GM12878 (cell line): ENCODE measurements around the gene CCN5. TPM values are rescaled to one million over a fixed set of nuclear protein-coding genes. Genes with fewer than 3 reads are reported as not detected.

Source experiments
- ATAC-seq: fragments of 200-7000 bp; cut with Tn5 transposase; 3 replicates; pipeline ENCODE4 v1.9.1; 2020; ENCODE audit warnings: mild to moderate bottlenecking, moderate library complexity
- BruUV-seq: library from RNA; stranded (reverse); fragments of 400-500 nt; replicated peaks from 2 replicates; lab custom pipeline; 2021; lab: Mats Ljungman, UMichigan
- CTCF ChIA-PET: fragments of 300-600 bp; sonication (Branson Sonifier 250); formaldehyde crosslinking; extraction: SDS; loops from one replicate; lab custom pipeline; 2021; ENCODE audit warnings: inconsistent platforms; lab: Yijun Ruan, JAX
- POLR2A ChIA-PET: fragments of 350-600 bp; formaldehyde crosslinking; extraction: SDS; loops from one replicate; lab custom pipeline; 2021; ENCODE audit warnings: inconsistent platforms; lab: Charles Lee
- RAD21 ChIA-PET: fragments of 300-600 bp; sonication (Branson Sonifier 250); formaldehyde crosslinking; loops from one replicate; lab custom pipeline; 2023; ENCODE audit warnings: antibody characterized with exemption; ENCODE audit not compliant: unreplicated experiment; lab: Charles Lee
- SMC1A ChIA-PET: fragments of 300-600 bp; sonication (Branson Sonifier 250); formaldehyde crosslinking; loops from one replicate; lab custom pipeline; 2023; ENCODE audit not compliant: unreplicated experiment, uncharacterized antibody; lab: Charles Lee
- DNase-seq: peaks from one replicate; pipeline ENCODE4 v3.0.0-alpha.2; 2011; ENCODE audit warnings: low read depth, low spot score
- FAIRE-seq: peaks from 3 replicates; lab custom pipeline; 2011; peaks lifted over from hg19 to GRCh38; lab: Jason Lieb, UNC
- H2AFZ ChIP-seq: 2 replicates; pipeline ENCODE4 v1.6.0; 2011; ENCODE audit warnings: low read depth, low read length, control low read depth; ENCODE audit not compliant: control insufficient read depth
- H3K27ac ChIP-seq: 2 replicates; pipeline ENCODE4 v1.5.1; 2011; ENCODE audit warnings: control low read depth; ENCODE audit not compliant: control insufficient read depth, insufficient read depth
- H3K27me3 ChIP-seq, 2 experiments: replicated peaks in 1 of 2; 2 replicates each; pipeline versions ENCODE4 v1.6.0 to v1.6.1; 2011; ENCODE audit warnings: low read length in 1 of 2; ENCODE audit not compliant: control insufficient read depth in 2 of 2, insufficient read depth in 2 of 2
- H3K36me3 ChIP-seq, 2 experiments: 2 replicates each; pipeline ENCODE4 v1.5.1; 2011; ENCODE audit warnings: low read length in 1 of 2; ENCODE audit not compliant: control insufficient read depth in 2 of 2, insufficient read depth in 2 of 2
- H3K4me1 ChIP-seq: 2 replicates; pipeline ENCODE4 v1.6.1; 2011; ENCODE audit warnings: mild to moderate bottlenecking, low read length, moderate library complexity, mixed read lengths; ENCODE audit not compliant: control insufficient read depth, insufficient read depth
- H3K4me2 ChIP-seq: 2 replicates; pipeline ENCODE4 v1.6.0; 2011; ENCODE audit warnings: control low read depth; ENCODE audit not compliant: control insufficient read depth, insufficient read depth
- H3K4me3 ChIP-seq: fragments of 200-600 bp; sonication (generic); 2 replicates; pipeline ENCODE4 v1.5.1; 2016
- H3K79me2 ChIP-seq: 2 replicates; pipeline ENCODE4 v1.6.0; 2011; ENCODE audit warnings: low read length; ENCODE audit not compliant: control insufficient read depth, insufficient read depth
- H3K9ac ChIP-seq: 2 replicates; pipeline ENCODE4 v1.8.0; 2011; ENCODE audit warnings: low read length, control low read depth, mixed read lengths; ENCODE audit not compliant: control insufficient read depth, insufficient read depth
- H3K9me3 ChIP-seq: replicated peaks from 3 replicates; pipeline ENCODE4 v1.5.1; 2011; ENCODE audit warnings: mild to moderate bottlenecking, low read length; ENCODE audit not compliant: control insufficient read depth, insufficient read depth
- H4K20me1 ChIP-seq: 2 replicates; pipeline ENCODE4 v1.6.0; 2011; ENCODE audit not compliant: control insufficient read depth, insufficient read depth
- BCL11A ChIP-seq: IDR thresholded peaks from 2 replicates; pipeline ENCODE4 v1.6.1; 2011; ENCODE audit warnings: low read depth, low read length
- IRF3 ChIP-seq: fragments of 450-650 bp; IDR thresholded peaks from 2 replicates; pipeline ENCODE4 v1.6.1; 2014; ENCODE audit warnings: mild to moderate bottlenecking
- IRF4 ChIP-seq: IDR thresholded peaks from 2 replicates; pipeline ENCODE4 v1.6.1; 2011; ENCODE audit warnings: low read depth, low read length
- MEF2A ChIP-seq: IDR thresholded peaks from 2 replicates; pipeline ENCODE4 v1.6.1; 2011; ENCODE audit warnings: low read depth, mild to moderate bottlenecking, low read length, moderate library complexity; ENCODE audit not compliant: insufficient read depth
- NBN ChIP-seq: fragments of 450-650 bp; IDR thresholded peaks from 2 replicates; pipeline ENCODE4 v1.6.1; 2016
- NFIC ChIP-seq: IDR thresholded peaks from 2 replicates; pipeline ENCODE4 v1.6.1; 2012; ENCODE audit warnings: low read depth, mild to moderate bottlenecking, inconsistent platforms, low read length, moderate library complexity
- NFXL1 ChIP-seq: fragments of 450-650 bp; IDR thresholded peaks from 2 replicates; pipeline ENCODE4 v1.6.1; 2017; ENCODE audit warnings: antibody characterized with exemption, mild to moderate bottlenecking, borderline replicate concordance
- NFYB ChIP-seq: IDR thresholded peaks from 2 replicates; pipeline ENCODE4 v1.6.1; 2011; ENCODE audit warnings: low read depth, mild to moderate bottlenecking, low read length, improper control_type of control experiment, moderate library complexity; ENCODE audit not compliant: insufficient read depth
- NKRF ChIP-seq: fragments of 450-650 bp; conservative IDR thresholded peaks from 2 replicates; pipeline ENCODE4 v1.6.1; 2017; ENCODE audit warnings: mild to moderate bottlenecking, moderate library complexity
- PML ChIP-seq: IDR thresholded peaks from 2 replicates; pipeline ENCODE4 v1.6.1; 2012; ENCODE audit warnings: low read length, inconsistent platforms
- POLR2A ChIP-seq: IDR thresholded peaks from 2 replicates; pipeline ENCODE4 v1.6.1; 2011; ENCODE audit warnings: low read depth, mild to moderate bottlenecking, low read length
- POLR2AphosphoS5 ChIP-seq: IDR thresholded peaks from 2 replicates; pipeline ENCODE4 v1.6.1; 2011; ENCODE audit warnings: mild to moderate bottlenecking, low read length, inconsistent platforms
- POU2F2 ChIP-seq: IDR thresholded peaks from 3 replicates; pipeline ENCODE4 v1.6.1; 2011; ENCODE audit warnings: low read depth, mild to moderate bottlenecking, low read length, borderline replicate concordance
- RFX5 ChIP-seq: IDR thresholded peaks from 2 replicates; pipeline ENCODE4 v1.6.1; 2011; ENCODE audit warnings: low read depth, low read length, improper control_type of control experiment
- SMAD5 ChIP-seq: IDR thresholded peaks from 2 replicates; pipeline ENCODE4 v1.6.1; 2016; ENCODE audit warnings: antibody characterized with exemption, low read depth
- ZBTB11 ChIP-seq: fragments of 450-650 bp; formaldehyde crosslinking; IDR thresholded peaks from 2 replicates; pipeline ENCODE4 v1.5.0; 2022; ENCODE audit warnings: mild to moderate bottlenecking, missing genetic modification characterization
- ZNF207 ChIP-seq: fragments of 450-650 bp; IDR thresholded peaks from 2 replicates; pipeline ENCODE4 v1.6.1; 2014; ENCODE audit warnings: antibody characterized with exemption, mild to moderate bottlenecking, borderline replicate concordance
- ZNF384 ChIP-seq: IDR thresholded peaks from 2 replicates; pipeline ENCODE4 v1.6.1; 2012; ENCODE audit warnings: low read depth, mild to moderate bottlenecking, low read length, improper control_type of control experiment, borderline replicate concordance
- WGBS: methylation state at CpG from one replicate; pipeline ENCODE4 v1.1.6; 2016; ENCODE audit warnings: low lambda C conversion rate; ENCODE audit not compliant: insufficient replicate concordance, insufficient coverage; ENCODE audit errors: missing lambda C conversion rate; 5-methylcytosine and 5-hydroxymethylcytosine counted together
- in situ Hi-C: fragments of 300-500 bp; cut with MboI; formaldehyde crosslinking; loops from 9 replicates; pipeline ENCODE4 v1.14.3; 2018; ENCODE audit warnings: mixed read lengths
- intact Hi-C: fragments of 100-400 bp; cut with micrococcal nuclease; formaldehyde crosslinking; loops from one replicate; pipeline ENCODE4 v1.14.2; 2022; ENCODE audit not compliant: unreplicated experiment
- polyA plus RNA-seq, 11 experiments: library from polyadenylated mRNA; depleted of rRNA in 4 of 11; unstranded in 6 of 11; stranded (reverse) in 5 of 11; fragments of >200 nt; fragmentation: Nextera tagmentation in 4 of 11; fragmentation: Illumina TruSeq in 1 of 11; extraction: Ambion mirVana in 4 of 11; extraction: Trizol in 1 of 11; gene quantifications; 1 replicate in 1 of 11; 2 replicates in 10 of 11; pipeline versions ENCODE4 v1.2.1 to v1.2.3, GENCODE V29; 2011 to 2016; ENCODE audit warnings: inconsistent platforms in 2 of 11, missing spikeins in 2 of 11, low read depth in 1 of 11
- total RNA-seq, 4 experiments: library from RNA; depleted of rRNA in 3 of 4; stranded (reverse); fragments of >200 nt in 3 of 4; fragmentation: Illumina TruSeq in 1 of 4; extraction: Trizol in 1 of 4; gene quantifications; 2 replicates each; pipeline versions ENCODE4 v1.2.1 to v1.2.3, GENCODE V29; 2013 to 2021

The CCN5 gene
- total and polyA plus RNA-seq, 10 of the 15 experiments (the other 5 are each of a cell fraction or from before 2014, with no cell fraction given): 0.14 to 0.15 TPM; not detected in 8

GRCh38 chr20:44716309-44717106 is 1.3 kb downstream of the CCN5 start:
- 42% methylated on average over 13 of the region's 13 CpGs for WGBS
- ATAC-seq (no peak), DNase-seq (no peak), FAIRE-seq (no peak)
- no TSS peak for BruUV-seq
- Histone ChIP-seq H2AFZ (no peak overlapping the region), H3K36me3 (no peaks in the 10 kb centered on the region), H3K4me3 (no peak overlapping the region), H3K4me2 (no peak overlapping the region), H3K27me3 (peaks cover 1 to 3% of the 10 kb centered on the region in 2 experiments; a peak in 2 of 4 replicates), H3K4me1 (no peaks in the 10 kb centered on the region), H3K79me2 (no peaks in the 10 kb centered on the region), H3K9ac (no peak overlapping the region), H3K27ac (no peak overlapping the region), H4K20me1 (no peaks in the 10 kb centered on the region), H3K9me3 (no peaks in the 10 kb centered on the region)
- ChIA-PET CTCF (interaction anchor here (0.6 to 1.1 kb wide), 3 partner anchors 31 to 66 kb away, joined by 3 read pairs; no protein-coding TSS in a partner anchor), RAD21 (no interaction called here), SMC1A (no interaction called here), POLR2A (no interaction called here)
- in situ Hi-C loops: no loop called here
- intact Hi-C loops: no loop called here
- TF ChIP-seq IRF3: no peak
- TF ChIP-seq NFYB: no peak
- no peak for TF ChIP-seq NBN
- no peak for TF ChIP-seq PML
- TF ChIP-seq NFIC: no peak
- TF ChIP-seq POLR2A: no peak
- no peak for TF ChIP-seq MEF2A
- TF ChIP-seq IRF4: no peak
- no peak for TF ChIP-seq NFXL1
- no peak for TF ChIP-seq ZBTB11 (CRISPR knock-in tag)
- no peak for TF ChIP-seq SMAD5
- no peak for TF ChIP-seq NKRF
- no peak for TF ChIP-seq BCL11A
- TF ChIP-seq RFX5: no peak
- no peak for TF ChIP-seq ZNF384
- TF ChIP-seq POU2F2: no peak
- TF ChIP-seq ZNF207: no peak
- no peak for TF ChIP-seq POLR2AphosphoS5
